ENCODE data around the gene PARP12. TPM values are rescaled to one million over a fixed set of nuclear protein-coding genes. Genes with fewer than 3 reads are reported as not detected.

Gene PARP12
- total and polyA plus RNA-seq, 8 donors, result 10.8 to 34.8 (median 22.3) TPM

GRCh38 chr7:140039066-140039465 lies 23.7 kb downstream of the PARP12 start:
- ATAC-seq, result no peak
- H3K36me3 ChIP-seq, result peaks cover 0 to 24% (median 0%) of the 10 kb centered on the region in 3 donors

GRCh38 chr7:140036224-140036962 lies 26.4 kb downstream of the PARP12 start:
- 79 to 80% methylated on average over 11 of the region's 11 CpGs for WGBS, 2 donors
- H3K36me3 ChIP-seq, result peaks cover 0 to 24% (median 0%) of the 10 kb centered on the region in 3 donors

More at GRCh38 chr7:140039066-140039465, 23.7 kb downstream of the PARP12 start:
- Histone ChIP-seq H3K27ac (no peak overlapping the region), H3K4me3 (no peak overlapping the region), H3K4me1 (no peaks in the 10 kb centered on the region), H3K9me3 (no peaks in the 10 kb centered on the region), H3K27me3 (no peaks in the 10 kb centered on the region)
- FAIRE-seq, result no peak
- 88 to 93% methylated on average over 7 of the region's 7 CpGs for WGBS, 2 donors
- no peak for TF ChIP-seq CTCF (IDR thresholded peaks at IDR 0.05)
- intact Hi-C loops (cut with DNase I), result no loop called here
- DNase-seq, result no peak

GRCh38 chr7:140035400-140036223 lies 27.1 kb downstream of the PARP12 start:
- no peaks in the 10 kb centered on the region for H3K4me1 ChIP-seq
- H3K9me3 ChIP-seq, result no peaks in the 10 kb centered on the region
- no peaks in the 10 kb centered on the region for H3K27me3 ChIP-seq
- H3K27ac ChIP-seq, result no peak overlapping the region
- no peak overlapping the region for H3K4me3 ChIP-seq
- no peak for TF ChIP-seq CTCF (IDR thresholded peaks at IDR 0.05)
- DNase-seq (no peak), ATAC-seq (no peak), FAIRE-seq (no peak)
- H3K36me3 ChIP-seq, result peaks cover 0 to 24% (median 0%) of the 10 kb centered on the region in 3 donors
- intact Hi-C loops (cut with DNase I), result no loop called here
- 89 to 94% methylated on average over 4 of the region's 7 CpGs for WGBS, 2 donors

More at GRCh38 chr7:140036224-140036962, 26.4 kb downstream of the PARP12 start:
- TF ChIP-seq CTCF (IDR thresholded peaks at IDR 0.05), result no peak
- Histone ChIP-seq H3K4me1 (no peaks in the 10 kb centered on the region), H3K9me3 (no peaks in the 10 kb centered on the region), H3K27ac (no peak overlapping the region), H3K27me3 (no peaks in the 10 kb centered on the region), H3K4me3 (no peak overlapping the region)
- DNase-seq, result no peak
- no peak for FAIRE-seq
- intact Hi-C loops (cut with DNase I), result no loop called here
- no peak for ATAC-seq

- intact Hi-C loops (cut with DNase I), result no loop called here
- H3K36me3 ChIP-seq, result peaks cover 0 to 24% (median 0%) of the 10 kb centered on the region in 3 donors
- no peak overlapping the region for H3K27ac ChIP-seq
- DNase-seq (no peak), FAIRE-seq (no peak), ATAC-seq (no peak)
- no peaks in the 10 kb centered on the region for H3K4me1 ChIP-seq
- TF ChIP-seq CTCF (IDR thresholded peaks at IDR 0.05), result no peak
- H3K4me3 ChIP-seq, result no peak overlapping the region
- no peaks in the 10 kb centered on the region for H3K9me3 ChIP-seq
- no peaks in the 10 kb centered on the region for H3K27me3 ChIP-seq
These were observed 28.3 kb downstream of the PARP12 start for GRCh38 chr7:140034421-140034820.

All from pancreas (tissue), 10 donors.